Measurements from ENCODE around the gene WSB1.

DNA sequence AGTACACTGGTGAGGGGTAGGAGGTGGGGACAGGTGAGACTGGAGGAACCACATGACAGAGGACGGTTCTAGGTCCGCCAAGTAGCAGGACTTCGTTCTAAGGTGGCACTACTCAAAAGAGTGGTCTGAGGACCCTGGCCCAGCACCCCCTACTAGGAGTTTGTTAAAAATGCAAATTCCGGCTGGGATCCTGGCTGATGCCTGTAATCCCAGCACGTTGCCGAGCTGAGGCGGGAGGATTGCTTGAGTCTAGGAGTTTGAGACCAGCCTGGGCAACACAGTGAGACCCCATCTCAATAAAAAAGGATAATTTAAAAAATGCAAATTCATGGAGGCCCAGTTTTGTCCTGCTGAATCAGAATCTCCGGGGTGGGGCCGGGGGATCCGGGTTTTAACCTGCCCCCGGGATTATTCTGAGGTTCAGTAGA is 59.1 kb downstream of the WSB1 start:
- TF ChIP-seq, protein P1, sequence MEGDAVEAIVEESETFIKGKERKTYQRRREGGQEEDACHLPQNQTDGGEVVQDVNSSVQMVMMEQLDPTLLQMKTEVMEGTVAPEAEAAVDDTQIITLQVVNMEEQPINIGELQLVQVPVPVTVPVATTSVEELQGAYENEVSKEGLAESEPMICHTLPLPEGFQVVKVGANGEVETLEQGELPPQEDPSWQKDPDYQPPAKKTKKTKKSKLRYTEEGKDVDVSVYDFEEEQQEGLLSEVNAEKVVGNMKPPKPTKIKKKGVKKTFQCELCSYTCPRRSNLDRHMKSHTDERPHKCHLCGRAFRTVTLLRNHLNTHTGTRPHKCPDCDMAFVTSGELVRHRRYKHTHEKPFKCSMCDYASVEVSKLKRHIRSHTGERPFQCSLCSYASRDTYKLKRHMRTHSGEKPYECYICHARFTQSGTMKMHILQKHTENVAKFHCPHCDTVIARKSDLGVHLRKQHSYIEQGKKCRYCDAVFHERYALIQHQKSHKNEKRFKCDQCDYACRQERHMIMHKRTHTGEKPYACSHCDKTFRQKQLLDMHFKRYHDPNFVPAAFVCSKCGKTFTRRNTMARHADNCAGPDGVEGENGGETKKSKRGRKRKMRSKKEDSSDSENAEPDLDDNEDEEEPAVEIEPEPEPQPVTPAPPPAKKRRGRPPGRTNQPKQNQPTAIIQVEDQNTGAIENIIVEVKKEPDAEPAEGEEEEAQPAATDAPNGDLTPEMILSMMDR (IDR thresholded peaks at IDR 0.05): no peak
- TF ChIP-seq EZH2 (IDR thresholded peaks at IDR 0.05; ENCODE audit: borderline replicate concordance, insufficient read depth, low read depth, low read length, poor library complexity, severe bottlenecking): no peak

Measured in B cell (primary cell).